H9 (cell line): ENCODE data around the gene CAMP. TPM values are rescaled to one million over a fixed set of nuclear protein-coding genes. Genes with fewer than 3 reads are reported as not detected.

ENCODE experiments used
- DNase-seq: peaks from one replicate; pipeline ENCODE4 v3.0.0-alpha.2; 2017
- H2AFZ ChIP-seq: one replicate; pipeline ENCODE4 v1.6.1; 2013; ENCODE audit warnings: mild to moderate bottlenecking, low read length, control low read depth, moderate library complexity
- H2AK5ac ChIP-seq: 2 replicates; pipeline ENCODE4 v1.6.1; 2013; ENCODE audit warnings: low read length, control low read depth, mixed read lengths; ENCODE audit not compliant: insufficient read length
- H2BK120ac ChIP-seq: one replicate; pipeline ENCODE4 v1.6.1; 2013; ENCODE audit warnings: low read depth, mild to moderate bottlenecking, low read length, control low read depth, inconsistent platforms; ENCODE audit not compliant: poor library complexity, severe bottlenecking
- H2BK12ac ChIP-seq: 2 replicates; pipeline ENCODE4 v1.6.1; 2013; ENCODE audit warnings: low read length, control low read depth, mixed read lengths, low read depth; ENCODE audit not compliant: insufficient read length
- H2BK15ac ChIP-seq: 2 replicates; pipeline ENCODE4 v1.6.1; 2013; ENCODE audit warnings: low read depth, low read length, control low read depth
- H2BK20ac ChIP-seq: one replicate; pipeline ENCODE4 v1.6.1; 2013; ENCODE audit warnings: low read depth, mild to moderate bottlenecking, low read length, control low read depth, inconsistent platforms; ENCODE audit not compliant: poor library complexity, severe bottlenecking
- H2BK5ac ChIP-seq: 2 replicates; pipeline ENCODE4 v1.6.1; 2013; ENCODE audit warnings: low read length, control low read depth, mixed read lengths; ENCODE audit not compliant: insufficient read length
- H3K14ac ChIP-seq: 2 replicates; pipeline ENCODE4 v1.6.1; 2013; ENCODE audit warnings: low read length, control low read depth; ENCODE audit not compliant: insufficient read depth
- H3K18ac ChIP-seq: 2 replicates; pipeline ENCODE4 v1.6.1; 2013; ENCODE audit warnings: low read depth, mild to moderate bottlenecking, mixed read lengths, low read length, control low read depth; ENCODE audit not compliant: insufficient read length
- H3K23ac ChIP-seq: 2 replicates; pipeline ENCODE4 v1.6.1; 2013; ENCODE audit warnings: low read length, control low read depth, mixed read lengths, low read depth; ENCODE audit not compliant: insufficient read length
- H3K23me2 ChIP-seq: 2 replicates; pipeline ENCODE4 v1.6.1; 2013; ENCODE audit warnings: low read depth, mild to moderate bottlenecking, mixed read lengths, low read length, control low read depth; ENCODE audit not compliant: insufficient read length, poor library complexity, severe bottlenecking
- H3K27ac ChIP-seq: 2 replicates; pipeline ENCODE4 v1.5.1; 2013; ENCODE audit warnings: low read length, control low read depth, mixed read lengths, low read depth; ENCODE audit not compliant: insufficient read length
- H3K27me3 ChIP-seq: 2 replicates; pipeline ENCODE4 v1.6.1; 2013; ENCODE audit warnings: low read length, control low read depth, inconsistent platforms; ENCODE audit not compliant: insufficient read depth
- H3K4ac ChIP-seq: 2 replicates; pipeline ENCODE4 v1.6.1; 2013; ENCODE audit warnings: low read depth, mild to moderate bottlenecking, control low read depth, inconsistent platforms, low read length, moderate library complexity
- H3K4me1 ChIP-seq: 2 replicates; pipeline ENCODE4 v1.6.1; 2013; ENCODE audit warnings: low read length, control low read depth, inconsistent platforms; ENCODE audit not compliant: insufficient read depth
- H3K4me2 ChIP-seq: 2 replicates; pipeline ENCODE4 v1.6.1; 2013; ENCODE audit warnings: low read length, control low read depth, mixed read lengths; ENCODE audit not compliant: insufficient read length, insufficient read depth
- H3K56ac ChIP-seq: 2 replicates; pipeline ENCODE4 v1.6.1; 2013; ENCODE audit warnings: low read depth, mild to moderate bottlenecking, mixed read lengths, low read length, control low read depth; ENCODE audit not compliant: insufficient read length
- H3K79me1 ChIP-seq: 2 replicates; pipeline ENCODE4 v1.6.1; 2013; ENCODE audit warnings: low read depth, mild to moderate bottlenecking, moderate library complexity, low read length, control low read depth, inconsistent platforms; ENCODE audit not compliant: insufficient read depth, poor library complexity, severe bottlenecking
- H3K79me2 ChIP-seq: 2 replicates; pipeline ENCODE4 v1.6.1; 2013; ENCODE audit warnings: low read length, control low read depth, inconsistent platforms; ENCODE audit not compliant: insufficient read depth
- H3K9ac ChIP-seq: 2 replicates; pipeline ENCODE4 v1.6.1; 2013; ENCODE audit warnings: low read length, control low read depth, mixed read lengths; ENCODE audit not compliant: insufficient read length; ENCODE audit errors: extremely low read depth
- H3K9me3 ChIP-seq: one replicate; pipeline ENCODE4 v1.6.1; 2013; ENCODE audit warnings: low read depth, low read length, inconsistent platforms; ENCODE audit not compliant: control insufficient read depth
- H3T11ph ChIP-seq: one replicate; pipeline ENCODE4 v1.6.1; 2013; ENCODE audit warnings: mild to moderate bottlenecking, low read length, control low read depth, inconsistent platforms
- H4K20me1 ChIP-seq: one replicate; pipeline ENCODE4 v1.6.1; 2013; ENCODE audit not compliant: control insufficient read depth, insufficient read length, insufficient read depth
- H4K5ac ChIP-seq: 2 replicates; pipeline ENCODE4 v1.6.1; 2013; ENCODE audit warnings: low read depth, mild to moderate bottlenecking, mixed read lengths, low read length, control low read depth; ENCODE audit not compliant: insufficient read length
- H4K8ac ChIP-seq: replicated peaks from 2 replicates; pipeline ENCODE4 v1.6.1; 2013; ENCODE audit warnings: low read length, control low read depth, mixed read lengths, low read depth; ENCODE audit not compliant: insufficient read length
- H4K91ac ChIP-seq: 2 replicates; pipeline ENCODE4 v1.6.1; 2013; ENCODE audit warnings: low read depth, mild to moderate bottlenecking, moderate library complexity, mixed read lengths, low read length, control low read depth; ENCODE audit not compliant: insufficient read length
- H3K27ac Mint-ChIP-seq, 3 experiments: 2 replicates in 2 of 3; 3 replicates in 1 of 3; pipeline ENCODE4 v1.8.0; 2020 to 2021; ENCODE audit warnings: mixed read lengths in 3 of 3, mild to moderate bottlenecking in 1 of 3, moderate library complexity in 1 of 3
- H3K27me3 Mint-ChIP-seq: 2 replicates; pipeline ENCODE4 v1.8.0; 2021; ENCODE audit warnings: low read depth, mild to moderate bottlenecking, moderate library complexity, mixed read lengths
- H3K36me3 Mint-ChIP-seq, 3 experiments: 2 replicates in 2 of 3; 3 replicates in 1 of 3; pipeline ENCODE4 v1.8.0; 2020 to 2021; ENCODE audit warnings: low read depth in 3 of 3, mixed read lengths in 3 of 3; ENCODE audit not compliant: insufficient read depth in 1 of 3
- H3K4me1 Mint-ChIP-seq, 2 experiments: 2 replicates each; pipeline ENCODE4 v1.8.0; 2020; ENCODE audit warnings: mixed read lengths in 2 of 2
- H3K4me3 Mint-ChIP-seq, 2 experiments: 2 replicates in 1 of 2; 3 replicates in 1 of 2; pipeline ENCODE4 v1.8.0; 2020 to 2021; ENCODE audit warnings: mild to moderate bottlenecking in 2 of 2, mixed read lengths in 2 of 2, moderate library complexity in 1 of 2
- H3K9me3 Mint-ChIP-seq, 2 experiments: 2 replicates in 1 of 2; 3 replicates in 1 of 2; pipeline ENCODE4 v1.8.0; 2020; ENCODE audit warnings: mild to moderate bottlenecking in 2 of 2, mixed read lengths in 2 of 2, moderate library complexity in 1 of 2
- CTCF ChIP-seq: fragments of 200-600 bp; sonication (generic); conservative IDR thresholded peaks from 3 replicates; pipeline ENCODE4 v1.8.0; 2021; ENCODE audit warnings: antibody characterized with exemption, mild to moderate bottlenecking
- WGBS: extraction: QIAGEN DNeasy Blood & Tissue Kit; methylation state at CpG from one replicate; pipeline ENCODE4 v1.1.7; 2013; ENCODE audit warnings: missing lambda C conversion rate, low lambda C conversion rate, mixed read lengths; ENCODE audit not compliant: insufficient read length; ENCODE audit errors: extremely low coverage; 5-methylcytosine and 5-hydroxymethylcytosine counted together
- total RNA-seq: library from RNA; stranded (reverse); gene quantifications from 2 replicates; pipeline ENCODE4 v1.2.1, GENCODE V29; 2021

The CAMP gene
- total RNA-seq, 1 experiment from 2014 or later: not detected

- Histone ChIP-seq H3K56ac (no peak overlapping the region), H4K8ac (no peak overlapping the region), H3K4me1 (no peaks in the 10 kb centered on the region), H3K79me2 (no peaks in the 10 kb centered on the region), H2BK15ac (no peak overlapping the region), H2BK12ac (no peak overlapping the region), H3K9me3 (no peaks in the 10 kb centered on the region), H3K27me3 (no peaks in the 10 kb centered on the region), H3K4me2 (no peak overlapping the region), H2BK120ac (no peak overlapping the region), H3K23ac (no peak overlapping the region), H2AFZ (no peak overlapping the region), H2AK5ac (no peak overlapping the region), H3K18ac (no peak overlapping the region), H3K27ac (no peak overlapping the region), H3K4ac (no peak overlapping the region), H3K9ac (no peak overlapping the region), H4K91ac (no peak overlapping the region), H3K79me1 (no peaks in the 10 kb centered on the region), H3K14ac (no peak overlapping the region), H3K23me2 (no peaks in the 10 kb centered on the region), H4K20me1 (no peaks in the 10 kb centered on the region), H3T11ph (no peak overlapping the region), H2BK20ac (no peak overlapping the region), H2BK5ac (no peak overlapping the region), H4K5ac (no peak overlapping the region)
- Mint-ChIP-seq H3K9me3 (no peaks in the 10 kb centered on the region), H3K4me1 (peaks cover 2 to 7% of the 10 kb centered on the region in 2 experiments; a peak in 1 of 4 replicates), H3K36me3 (no peaks in the 10 kb centered on the region), H3K4me3 (no peak overlapping the region), H3K27me3 (peaks cover 30% of the 10 kb centered on the region), H3K27ac (no peak overlapping the region)
- DNase-seq: no peak
- no CpG with 5 or more reads among the region's 3 CpGs for WGBS
- no peak for TF ChIP-seq CTCF
These were observed 2.3 kb downstream of the CAMP start for GRCh38 chr3:48225587-48225986.
